Retinal pigment epithelial cell (primary cell): ENCODE results near the gene ZNF280A.
A peak's percentile ranks its signal among the peaks of the same experiment; 100 is the strongest.

Experiments
- DNase-seq: peaks from one replicate; pipeline ENCODE4 v3.0.0-alpha.2; 2010; ENCODE audit warnings: low read depth
- H3K4me3 ChIP-seq: 2 replicates; pipeline ENCODE4 v1.5.1; 2011; ENCODE audit warnings: mild to moderate bottlenecking, low read length, control low read depth, moderate library complexity
- CTCF ChIP-seq: conservative IDR thresholded peaks from 2 replicates; pipeline ENCODE4 v1.5.1; 2011; ENCODE audit warnings: low read depth, low read length, control low read depth, inconsistent platforms

Gene ZNF280A

GRCh38 chr22:22552630-22553029 lies 32.6 kb upstream of the ZNF280A start:
- DNase-seq: no peak
- peak; percentile 15 for TF ChIP-seq CTCF
- no peak overlapping the region for H3K4me3 ChIP-seq

- H3K4me3 ChIP-seq: no peak overlapping the region
- TF ChIP-seq CTCF: no peak
- DNase-seq: no peak
Measured at GRCh38 chr22:22550789-22551434, 30.8 kb upstream of the ZNF280A start.

GRCh38 chr22:22548910-22549309 lies 28.8 kb upstream of the ZNF280A start:
- TF ChIP-seq CTCF: no peak
- no peak overlapping the region for H3K4me3 ChIP-seq
- DNase-seq: no peak

- no peak overlapping the region for H3K4me3 ChIP-seq
- DNase-seq: no peak
- TF ChIP-seq CTCF: no peak
Measured at GRCh38 chr22:22548317-22548716, 28.2 kb upstream of the ZNF280A start.

GRCh38 chr22:22547692-22548300 lies 27.7 kb upstream of the ZNF280A start:
- no peak for DNase-seq
- no peak overlapping the region for H3K4me3 ChIP-seq
- TF ChIP-seq CTCF: no peak

- TF ChIP-seq CTCF: no peak
- no peak overlapping the region for H3K4me3 ChIP-seq
Measured at GRCh38 chr22:22547226-22547625, 27.2 kb upstream of the ZNF280A start.

GRCh38 chr22:22546490-22546889 lies 26.4 kb upstream of the ZNF280A start:
- no peak for TF ChIP-seq CTCF
- no peak for DNase-seq
- no peak overlapping the region for H3K4me3 ChIP-seq

More at GRCh38 chr22:22547226-22547625, 27.2 kb upstream of the ZNF280A start:
- DNase-seq: no peak
